Measurements from ENCODE around the gene LTF. TPM values are rescaled to one million over a fixed set of nuclear protein-coding genes. Genes with fewer than 3 reads are reported as not detected.
A peak's percentile ranks its signal among the peaks of the same experiment; 100 is the strongest.
"Not testable (repeated sequence)": the region's sequence is repeated elsewhere in the genome, so short reads cannot be mapped to it uniquely, and the experiment has no call there.

The LTF gene
- total RNA-seq, 1 donor from 2014 or later: not detected

DNA sequence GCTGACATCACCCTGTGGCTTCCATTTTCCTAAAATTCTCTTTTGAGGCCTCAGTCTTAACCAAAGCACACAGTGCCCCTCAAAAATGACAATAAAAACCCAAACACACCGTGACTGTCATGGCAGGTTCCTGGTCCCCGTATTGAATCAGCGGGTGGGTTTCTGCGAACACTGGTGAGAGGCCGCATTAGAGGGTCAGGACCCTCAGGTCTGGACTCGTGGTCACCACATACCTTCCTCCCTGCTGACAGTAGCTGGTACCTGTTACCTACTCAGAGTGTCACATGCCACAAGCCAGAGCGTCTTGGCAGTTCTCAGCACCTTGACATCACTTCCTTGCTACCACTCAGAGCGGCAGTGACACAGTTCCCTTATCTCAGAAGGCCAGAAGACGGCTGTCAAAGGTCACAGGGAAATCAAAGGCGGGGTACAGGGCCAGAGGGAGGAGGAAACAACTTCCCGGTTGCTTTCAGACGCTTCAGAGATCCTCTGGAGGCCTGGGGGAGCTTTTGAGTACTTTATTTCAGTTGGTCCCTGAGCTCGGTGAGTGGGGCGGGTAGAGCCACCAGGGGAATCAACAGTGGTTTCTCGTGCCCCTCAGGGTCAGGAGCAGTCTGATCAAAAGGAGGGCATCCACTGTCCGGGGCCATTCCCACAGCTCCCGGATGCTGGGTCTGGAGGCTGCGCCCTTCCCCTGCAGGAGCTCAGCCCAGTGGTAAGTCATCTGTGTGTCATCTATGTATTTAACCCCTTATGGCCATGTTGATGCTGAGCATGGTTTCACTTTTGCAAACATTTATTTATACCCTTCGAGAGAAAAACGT, 57.7 kb downstream of the LTF start, which contains the start of the genes CCR5AS and CCRL2:
TSS of gene CCR5AS (minus strand) at position 279 of the 824 bp plus-strand sequence.
TSS of gene CCRL2 (plus strand) at position 472 of the 824 bp plus-strand sequence. CDS start 821 bp downstream, outside the sequence.
- no peak within 1 kb of the TSS for H3K4me3 ChIP-seq (ENCODE audit: low read depth, low read length)
- DNase-seq (ENCODE audit: low read depth): no peak
- TF ChIP-seq, protein P1, sequence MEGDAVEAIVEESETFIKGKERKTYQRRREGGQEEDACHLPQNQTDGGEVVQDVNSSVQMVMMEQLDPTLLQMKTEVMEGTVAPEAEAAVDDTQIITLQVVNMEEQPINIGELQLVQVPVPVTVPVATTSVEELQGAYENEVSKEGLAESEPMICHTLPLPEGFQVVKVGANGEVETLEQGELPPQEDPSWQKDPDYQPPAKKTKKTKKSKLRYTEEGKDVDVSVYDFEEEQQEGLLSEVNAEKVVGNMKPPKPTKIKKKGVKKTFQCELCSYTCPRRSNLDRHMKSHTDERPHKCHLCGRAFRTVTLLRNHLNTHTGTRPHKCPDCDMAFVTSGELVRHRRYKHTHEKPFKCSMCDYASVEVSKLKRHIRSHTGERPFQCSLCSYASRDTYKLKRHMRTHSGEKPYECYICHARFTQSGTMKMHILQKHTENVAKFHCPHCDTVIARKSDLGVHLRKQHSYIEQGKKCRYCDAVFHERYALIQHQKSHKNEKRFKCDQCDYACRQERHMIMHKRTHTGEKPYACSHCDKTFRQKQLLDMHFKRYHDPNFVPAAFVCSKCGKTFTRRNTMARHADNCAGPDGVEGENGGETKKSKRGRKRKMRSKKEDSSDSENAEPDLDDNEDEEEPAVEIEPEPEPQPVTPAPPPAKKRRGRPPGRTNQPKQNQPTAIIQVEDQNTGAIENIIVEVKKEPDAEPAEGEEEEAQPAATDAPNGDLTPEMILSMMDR (conservative IDR thresholded peaks at IDR 0.05; ENCODE audit: low read depth, low read length): no peak

- TF ChIP-seq, protein P1 (conservative IDR thresholded peaks at IDR 0.05; ENCODE audit: low read depth, low read length): no peak
- H3K4me3 ChIP-seq (ENCODE audit: low read depth, low read length): no peak overlapping the region
These were observed 58.3 kb downstream of the LTF start for GRCh38 chr3:46406443-46406787.

GRCh38 chr3:46405301-46406019, 59.2 kb downstream of the LTF start:
- peak overlapping the region; percentile 13 for H3K4me3 ChIP-seq (ENCODE audit: low read depth, low read length)
- TF ChIP-seq, protein P1 (conservative IDR thresholded peaks at IDR 0.05; ENCODE audit: low read depth, low read length): no peak
- no peak for DNase-seq (ENCODE audit: low read depth)

More at GRCh38 chr3:46406443-46406787, 58.3 kb downstream of the LTF start:
- no peak for DNase-seq (ENCODE audit: low read depth)

GRCh38 chr3:46402902-46403301, 61.8 kb downstream of the LTF start:
- DNase-seq (ENCODE audit: low read depth); H3K4me3 ChIP-seq (ENCODE audit: low read depth, low read length): not testable (repeated sequence)

GRCh38 chr3:46401579-46401978, 63.1 kb downstream of the LTF start:
- no peak for DNase-seq (ENCODE audit: low read depth)
- H3K4me3 ChIP-seq (ENCODE audit: low read depth, low read length): no peak overlapping the region
- TF ChIP-seq, protein P1 (conservative IDR thresholded peaks at IDR 0.05; ENCODE audit: low read depth, low read length): no peak

- TF ChIP-seq, protein P1 (conservative IDR thresholded peaks at IDR 0.05; ENCODE audit: low read depth, low read length): no peak
- H3K4me3 ChIP-seq (ENCODE audit: low read depth, low read length): no peak overlapping the region
- DNase-seq (ENCODE audit: low read depth): no peak
These were observed 63.9 kb downstream of the LTF start for GRCh38 chr3:46400846-46401245.

GRCh38 chr3:46400000-46400734, 64.5 kb downstream of the LTF start:
- DNase-seq (ENCODE audit: low read depth): no peak
- TF ChIP-seq, protein P1 (conservative IDR thresholded peaks at IDR 0.05; ENCODE audit: low read depth, low read length): no peak
- no peak overlapping the region for H3K4me3 ChIP-seq (ENCODE audit: low read depth, low read length)
